Upper lobe of right lung (tissue), 1 donor: ENCODE data around the gene WDSUB1. TPM values are rescaled to one million over a fixed set of nuclear protein-coding genes. Genes with fewer than 3 reads are reported as not detected.

Experiments used
- ATAC-seq: fragments of 200-7000 bp; cut with Tn5 transposase; one replicate; pipeline ENCODE4 v1.9.1; 2020; ENCODE audit warnings: mild to moderate bottlenecking, moderate library complexity
- DNase-seq: peaks from one replicate; pipeline ENCODE4 v3.0.0-alpha.2; 2020
- H3K27ac ChIP-seq: fragments of 200-600 bp; one replicate; pipeline ENCODE4 v1.8.0; 2022
- H3K27me3 ChIP-seq: fragments of 200-600 bp; one replicate; pipeline ENCODE4 v1.8.0; 2022; ENCODE audit warnings: mild to moderate bottlenecking
- H3K36me3 ChIP-seq: fragments of 200-600 bp; one replicate; pipeline ENCODE4 v1.8.0; 2022
- H3K4me1 ChIP-seq: fragments of 200-600 bp; one replicate; pipeline ENCODE4 v1.8.0; 2022
- H3K4me3 ChIP-seq: fragments of 200-600 bp; one replicate; pipeline ENCODE4 v1.8.0; 2022; ENCODE audit warnings: mild to moderate bottlenecking
- H3K9me3 ChIP-seq: fragments of 200-600 bp; one replicate; pipeline ENCODE4 v1.8.0; 2022
- intact Hi-C: fragments of 100-400 bp; cut with DNase I; formaldehyde crosslinking; loops from one replicate; pipeline ENCODE4 v1.11.0; 2022
- long read RNA-seq: library from polyadenylated mRNA; unstranded; transcript quantifications from one replicate; pipeline ENCODE4 v2.0.0, GENCODE V29; 2021
- total RNA-seq: library from RNA; stranded (reverse); fragmentation: NEBNext Ultra II Directional; extraction: Animal tissue kit (Norgen Biotek cat#: 25700); gene quantifications from one replicate; pipeline ENCODE4 v1.2.1, GENCODE V29; 2021
- TF ChIP-seq, protein P1 (sequence below): fragments of 200-600 bp; IDR thresholded peaks from one replicate; pipeline ENCODE4 v1.8.0; 2022; ENCODE audit warnings: antibody characterized with exemption
- donor health status: DM: no; HTN: yes; CAD: no; lungs with severe emphysema.

The WDSUB1 gene, protein sequence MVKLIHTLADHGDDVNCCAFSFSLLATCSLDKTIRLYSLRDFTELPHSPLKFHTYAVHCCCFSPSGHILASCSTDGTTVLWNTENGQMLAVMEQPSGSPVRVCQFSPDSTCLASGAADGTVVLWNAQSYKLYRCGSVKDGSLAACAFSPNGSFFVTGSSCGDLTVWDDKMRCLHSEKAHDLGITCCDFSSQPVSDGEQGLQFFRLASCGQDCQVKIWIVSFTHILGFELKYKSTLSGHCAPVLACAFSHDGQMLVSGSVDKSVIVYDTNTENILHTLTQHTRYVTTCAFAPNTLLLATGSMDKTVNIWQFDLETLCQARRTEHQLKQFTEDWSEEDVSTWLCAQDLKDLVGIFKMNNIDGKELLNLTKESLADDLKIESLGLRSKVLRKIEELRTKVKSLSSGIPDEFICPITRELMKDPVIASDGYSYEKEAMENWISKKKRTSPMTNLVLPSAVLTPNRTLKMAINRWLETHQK
- total RNA-seq, result 16.9 TPM
- long read RNA-seq, transcript WDSUB1-202 (11 exons, 1,912 nt), result major isoform, 12 of 35 reads
- long read RNA-seq, partial matches to known transcripts, result 5 of 35 reads
- long read RNA-seq, other reads (novel, unspliced or antisense), result 16 of 35 reads

GRCh38 chr2:159285929-159286708, at the start of gene WDSUB1:
WDSUB1 (minus strand) TSS chr2:159286703; CDS start chr2:159283069, 3,634 bp downstream.
- Histone ChIP-seq H3K4me1 (no peaks in the 10 kb centered on the region), H3K27me3 (no peaks in the 10 kb centered on the region), H3K27ac (peak within 1 kb of the TSS; percentile 93), H3K36me3 (no peaks in the 10 kb centered on the region), H3K9me3 (no peaks in the 10 kb centered on the region), H3K4me3 (peak within 1 kb of the TSS; percentile 93)
- DNase-seq (peak; percentile 91), ATAC-seq (peak; percentile 69)
- TF ChIP-seq, protein P1, sequence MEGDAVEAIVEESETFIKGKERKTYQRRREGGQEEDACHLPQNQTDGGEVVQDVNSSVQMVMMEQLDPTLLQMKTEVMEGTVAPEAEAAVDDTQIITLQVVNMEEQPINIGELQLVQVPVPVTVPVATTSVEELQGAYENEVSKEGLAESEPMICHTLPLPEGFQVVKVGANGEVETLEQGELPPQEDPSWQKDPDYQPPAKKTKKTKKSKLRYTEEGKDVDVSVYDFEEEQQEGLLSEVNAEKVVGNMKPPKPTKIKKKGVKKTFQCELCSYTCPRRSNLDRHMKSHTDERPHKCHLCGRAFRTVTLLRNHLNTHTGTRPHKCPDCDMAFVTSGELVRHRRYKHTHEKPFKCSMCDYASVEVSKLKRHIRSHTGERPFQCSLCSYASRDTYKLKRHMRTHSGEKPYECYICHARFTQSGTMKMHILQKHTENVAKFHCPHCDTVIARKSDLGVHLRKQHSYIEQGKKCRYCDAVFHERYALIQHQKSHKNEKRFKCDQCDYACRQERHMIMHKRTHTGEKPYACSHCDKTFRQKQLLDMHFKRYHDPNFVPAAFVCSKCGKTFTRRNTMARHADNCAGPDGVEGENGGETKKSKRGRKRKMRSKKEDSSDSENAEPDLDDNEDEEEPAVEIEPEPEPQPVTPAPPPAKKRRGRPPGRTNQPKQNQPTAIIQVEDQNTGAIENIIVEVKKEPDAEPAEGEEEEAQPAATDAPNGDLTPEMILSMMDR, result no peak
- intact Hi-C loops, result no loop called here

DNA sequence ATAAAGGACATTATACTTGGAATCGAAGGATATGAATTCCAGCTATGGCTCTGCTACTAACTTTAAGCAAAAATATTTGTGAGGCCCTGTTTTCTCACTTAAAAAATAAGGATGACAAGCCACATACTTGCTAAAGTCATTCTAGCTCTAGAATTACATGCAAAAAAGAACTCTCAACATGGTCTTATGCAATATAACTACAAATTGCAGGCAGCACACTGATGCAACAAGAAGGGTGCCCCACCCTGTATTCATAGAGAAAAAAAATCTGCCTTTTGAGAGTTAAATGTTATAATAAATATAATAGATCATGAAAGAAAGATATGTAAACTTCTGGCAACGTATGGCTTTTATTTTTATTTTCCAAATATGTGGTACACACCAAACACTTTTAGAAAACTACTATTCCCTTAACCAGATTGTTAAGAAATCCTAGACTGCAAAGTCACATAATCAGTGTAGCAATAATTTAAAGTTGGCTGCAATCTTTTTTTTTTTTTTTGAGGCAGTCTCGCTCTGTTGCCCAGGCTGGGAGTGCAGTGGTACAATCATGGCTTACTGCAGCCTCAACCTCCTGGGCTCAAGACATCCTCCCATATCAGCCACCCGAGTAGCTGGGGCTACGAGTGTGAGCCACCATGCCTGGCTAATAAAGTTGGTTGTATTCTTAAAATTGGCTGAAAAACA, 40.2 kb upstream of the WDSUB1 start:
- TF ChIP-seq, protein P1, result no peak
- peak overlapping the region; percentile 5 for H3K27ac ChIP-seq
- ATAC-seq (peak; percentile 72), DNase-seq (no peak)
- peaks cover 47% of the 10 kb centered on the region for H3K36me3 ChIP-seq
- no peak overlapping the region for H3K4me3 ChIP-seq
- no peaks in the 10 kb centered on the region for H3K27me3 ChIP-seq
- no peaks in the 10 kb centered on the region for H3K4me1 ChIP-seq
- intact Hi-C loops, result no loop called here
- H3K9me3 ChIP-seq, result no peaks in the 10 kb centered on the region

DNA sequence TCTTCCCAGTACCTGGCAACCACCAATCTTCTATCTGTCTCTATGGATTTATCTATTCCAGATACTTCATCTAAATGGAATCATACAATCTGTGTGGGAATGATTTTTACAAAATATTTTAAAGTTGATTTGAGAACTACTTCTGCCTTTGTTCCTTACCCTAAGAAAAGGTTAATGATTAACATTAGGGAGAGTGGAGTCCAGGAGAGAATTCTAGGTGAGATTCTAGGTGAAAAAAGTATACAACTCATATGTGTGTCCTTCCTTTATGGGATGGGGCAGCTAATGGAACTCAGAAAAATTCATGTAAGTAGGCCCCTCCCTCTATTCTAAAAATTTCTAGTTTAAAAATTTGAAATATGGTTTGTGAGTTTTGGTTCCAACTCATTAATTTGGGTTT, 35.9 kb upstream of the WDSUB1 start:
- no peaks in the 10 kb centered on the region for H3K27me3 ChIP-seq
- H3K9me3 ChIP-seq, result no peaks in the 10 kb centered on the region
- no peak overlapping the region for H3K27ac ChIP-seq
- DNase-seq (no peak), ATAC-seq (no peak)
- no peaks in the 10 kb centered on the region for H3K4me1 ChIP-seq
- H3K4me3 ChIP-seq, result no peak overlapping the region
- H3K36me3 ChIP-seq, result peaks cover 43% of the 10 kb centered on the region
- TF ChIP-seq, protein P1, result no peak
- intact Hi-C loops, result no loop called here

GRCh38 chr2:159317392-159318088, 31.0 kb upstream of the WDSUB1 start:
- Histone ChIP-seq H3K36me3 (peaks cover 29% of the 10 kb centered on the region), H3K27me3 (no peaks in the 10 kb centered on the region), H3K27ac (no peak overlapping the region), H3K4me1 (no peaks in the 10 kb centered on the region), H3K9me3 (no peaks in the 10 kb centered on the region), H3K4me3 (no peak overlapping the region)
- ATAC-seq, result peak; percentile 33
- no peak for DNase-seq
- intact Hi-C loops, result no loop called here
- TF ChIP-seq, protein P1, result no peak

GRCh38 chr2:159307942-159308341, 21.4 kb upstream of the WDSUB1 start:
- Histone ChIP-seq H3K9me3 (no peaks in the 10 kb centered on the region), H3K36me3 (no peaks in the 10 kb centered on the region), H3K27ac (no peak overlapping the region), H3K4me3 (no peak overlapping the region), H3K27me3 (no peaks in the 10 kb centered on the region), H3K4me1 (no peaks in the 10 kb centered on the region)
- TF ChIP-seq, protein P1, result no peak
- DNase-seq (no peak), ATAC-seq (no peak)
- intact Hi-C loops, result no loop called here
